Mammary epithelial cell (primary cell): ENCODE measurements around the gene FRRS1.

Experiments used
- EZH2 ChIP-seq: IDR thresholded peaks from 2 replicates; pipeline ENCODE4 v1.6.1; 2012; ENCODE audit warnings: low read length, inconsistent platforms, borderline replicate concordance
- TF ChIP-seq, protein P1 (sequence below), 2 donors: IDR thresholded peaks in 1 of 2; conservative IDR thresholded peaks in 1 of 2; 2 replicates each; pipeline ENCODE4 v1.5.1; 2011 to 2012; ENCODE audit warnings: inconsistent platforms in 2 of 2, low read length in 2 of 2, mild to moderate bottlenecking in 2 of 2, control low read depth in 1 of 2, low read depth in 1 of 2; ENCODE audit not compliant: insufficient read depth in 1 of 2; ENCODE audit errors: extremely low read depth in 1 of 2

DNA sequence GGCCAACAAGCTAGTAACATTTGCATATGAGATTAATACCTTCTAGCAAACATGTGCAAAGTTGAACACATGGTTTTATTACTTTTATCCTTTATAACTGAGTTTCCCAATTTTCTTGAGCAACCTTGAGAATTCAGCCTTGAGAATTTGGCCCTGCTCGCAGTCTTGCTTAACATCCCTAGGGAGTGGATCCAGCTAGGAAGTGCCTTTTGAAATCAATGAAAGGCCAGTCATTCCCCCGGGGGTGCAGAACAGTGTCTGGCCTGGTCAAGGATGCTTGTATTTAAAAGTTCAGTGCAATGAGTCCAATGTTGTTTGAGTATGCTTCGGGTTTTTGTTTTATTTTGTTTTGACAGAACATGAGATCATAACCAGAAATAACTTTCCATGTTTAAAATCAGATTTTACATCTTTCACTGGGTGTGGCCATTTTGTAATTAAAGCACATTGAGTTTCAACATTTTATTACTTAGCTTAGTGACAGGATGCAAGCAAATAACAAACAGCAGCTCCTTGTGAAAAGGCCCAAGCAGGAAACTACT is 103.8 kb downstream of the FRRS1 start:
- TF ChIP-seq, protein P1, sequence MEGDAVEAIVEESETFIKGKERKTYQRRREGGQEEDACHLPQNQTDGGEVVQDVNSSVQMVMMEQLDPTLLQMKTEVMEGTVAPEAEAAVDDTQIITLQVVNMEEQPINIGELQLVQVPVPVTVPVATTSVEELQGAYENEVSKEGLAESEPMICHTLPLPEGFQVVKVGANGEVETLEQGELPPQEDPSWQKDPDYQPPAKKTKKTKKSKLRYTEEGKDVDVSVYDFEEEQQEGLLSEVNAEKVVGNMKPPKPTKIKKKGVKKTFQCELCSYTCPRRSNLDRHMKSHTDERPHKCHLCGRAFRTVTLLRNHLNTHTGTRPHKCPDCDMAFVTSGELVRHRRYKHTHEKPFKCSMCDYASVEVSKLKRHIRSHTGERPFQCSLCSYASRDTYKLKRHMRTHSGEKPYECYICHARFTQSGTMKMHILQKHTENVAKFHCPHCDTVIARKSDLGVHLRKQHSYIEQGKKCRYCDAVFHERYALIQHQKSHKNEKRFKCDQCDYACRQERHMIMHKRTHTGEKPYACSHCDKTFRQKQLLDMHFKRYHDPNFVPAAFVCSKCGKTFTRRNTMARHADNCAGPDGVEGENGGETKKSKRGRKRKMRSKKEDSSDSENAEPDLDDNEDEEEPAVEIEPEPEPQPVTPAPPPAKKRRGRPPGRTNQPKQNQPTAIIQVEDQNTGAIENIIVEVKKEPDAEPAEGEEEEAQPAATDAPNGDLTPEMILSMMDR (conservative IDR thresholded peaks at IDR 0.05 in 1 of 2, IDR thresholded peaks at IDR 0.05 in 1 of 2; ENCODE audit: extremely low read depth in 1 of 2, insufficient read depth in 1 of 2, low read depth in 1 of 2, low read length in 2 of 2) = no peak
- TF ChIP-seq EZH2 = no peak
